A549 (cell line): ENCODE data around the gene GLIPR2.

ENCODE experiments used
- CHD4 ChIP-seq: fragments of 200-600 bp; sonication (generic); IDR thresholded peaks from 2 replicates; pipeline ENCODE4 v1.6.1; 2016; ENCODE audit warnings: antibody characterized with exemption, mild to moderate bottlenecking, borderline replicate concordance
- PHF8 ChIP-seq: fragments of 200-600 bp; sonication (generic); IDR thresholded peaks from 2 replicates; pipeline ENCODE4 v1.6.1; 2016; ENCODE audit warnings: low read depth, mild to moderate bottlenecking, antibody characterized with exemption, moderate library complexity, borderline replicate concordance
- SMC3 ChIP-seq: fragments of >200 bp; sonication (Bioruptor Twin); formaldehyde crosslinking; IDR thresholded peaks from 3 replicates; pipeline ENCODE4 v1.6.1; 2018; ENCODE audit warnings: inconsistent platforms
- TF ChIP-seq, protein P1 (sequence below): fragments of >200 bp; sonication (Bioruptor Twin); formaldehyde crosslinking; IDR thresholded peaks from 3 replicates; pipeline ENCODE4 v1.5.1; 2016

DNA sequence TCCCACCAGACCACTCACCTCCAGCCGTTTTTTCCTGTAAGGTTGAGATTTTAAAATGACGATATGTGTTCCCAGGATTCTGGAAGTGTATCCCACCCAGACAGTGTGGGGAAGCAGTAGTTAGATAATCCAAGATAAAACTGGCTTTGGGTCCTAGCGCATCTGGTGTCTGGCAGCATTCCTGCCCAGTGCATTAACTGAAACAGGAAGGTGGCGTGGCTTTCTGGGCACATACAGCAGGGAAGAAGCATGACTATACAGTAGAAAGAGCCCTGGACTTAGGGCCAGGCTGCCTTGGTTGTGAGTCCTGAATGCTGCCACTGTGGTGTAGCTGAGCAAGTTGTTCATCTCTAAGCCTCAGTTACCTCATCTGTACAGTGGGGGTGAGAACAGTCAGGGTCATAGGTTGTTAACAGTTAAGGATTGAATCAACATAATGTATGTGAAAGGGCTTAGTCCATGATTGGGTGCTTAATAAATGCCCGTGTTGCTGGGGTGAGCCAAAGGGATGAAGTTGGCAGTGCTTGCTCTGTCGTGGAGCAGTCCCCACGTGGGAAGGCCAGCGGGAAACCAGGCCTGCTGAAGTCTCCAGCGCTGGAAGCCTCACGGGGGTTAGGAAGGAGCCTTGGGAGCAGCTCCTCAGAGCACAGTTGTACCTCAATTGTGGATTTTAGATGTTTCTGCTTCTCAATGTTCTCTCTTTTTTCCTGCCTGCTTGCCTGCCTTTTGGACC, 72.2 kb downstream of the GLIPR2 start:
- TF ChIP-seq CHD4 = no peak
- TF ChIP-seq, protein P1, sequence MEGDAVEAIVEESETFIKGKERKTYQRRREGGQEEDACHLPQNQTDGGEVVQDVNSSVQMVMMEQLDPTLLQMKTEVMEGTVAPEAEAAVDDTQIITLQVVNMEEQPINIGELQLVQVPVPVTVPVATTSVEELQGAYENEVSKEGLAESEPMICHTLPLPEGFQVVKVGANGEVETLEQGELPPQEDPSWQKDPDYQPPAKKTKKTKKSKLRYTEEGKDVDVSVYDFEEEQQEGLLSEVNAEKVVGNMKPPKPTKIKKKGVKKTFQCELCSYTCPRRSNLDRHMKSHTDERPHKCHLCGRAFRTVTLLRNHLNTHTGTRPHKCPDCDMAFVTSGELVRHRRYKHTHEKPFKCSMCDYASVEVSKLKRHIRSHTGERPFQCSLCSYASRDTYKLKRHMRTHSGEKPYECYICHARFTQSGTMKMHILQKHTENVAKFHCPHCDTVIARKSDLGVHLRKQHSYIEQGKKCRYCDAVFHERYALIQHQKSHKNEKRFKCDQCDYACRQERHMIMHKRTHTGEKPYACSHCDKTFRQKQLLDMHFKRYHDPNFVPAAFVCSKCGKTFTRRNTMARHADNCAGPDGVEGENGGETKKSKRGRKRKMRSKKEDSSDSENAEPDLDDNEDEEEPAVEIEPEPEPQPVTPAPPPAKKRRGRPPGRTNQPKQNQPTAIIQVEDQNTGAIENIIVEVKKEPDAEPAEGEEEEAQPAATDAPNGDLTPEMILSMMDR = no peak
- TF ChIP-seq PHF8 = no peak
- no peak for TF ChIP-seq SMC3
